Lung (tissue), 12 donors: Measurements from ENCODE around the gene CTBS. TPM values are rescaled to one million over a fixed set of nuclear protein-coding genes. Genes with fewer than 3 reads are reported as not detected.

ENCODE experiments used
- ATAC-seq: fragments of 200-7000 bp; cut with Tn5 transposase; one replicate; pipeline ENCODE4 v1.9.1; 2020; ENCODE audit warnings: moderate number of reproducible peaks; ENCODE audit not compliant: insufficient read depth, low FRiP score
- DNase-seq, 3 donors: peaks; one replicate each; pipeline ENCODE4 v3.0.0-alpha.2; 2013 to 2017
- H3K27ac ChIP-seq, 2 donors: one replicate each; pipeline ENCODE4 v1.5.1; 2013; ENCODE audit warnings: mild to moderate bottlenecking in 2 of 2, moderate library complexity in 2 of 2, control low read depth in 1 of 2, inconsistent platforms in 1 of 2, low read depth in 1 of 2, low read length in 1 of 2
- H3K27me3 ChIP-seq, 3 donors: one replicate each; pipeline ENCODE4 v1.5.1; 2013; ENCODE audit warnings: low read length in 2 of 3; ENCODE audit not compliant: control insufficient read depth in 3 of 3, insufficient read depth in 3 of 3
- H3K36me3 ChIP-seq, 4 donors: one replicate each; pipeline ENCODE4 v1.5.1; 2013; ENCODE audit warnings: low read length in 4 of 4, mild to moderate bottlenecking in 1 of 4, moderate library complexity in 1 of 4; ENCODE audit not compliant: control insufficient read depth in 4 of 4, insufficient read depth in 4 of 4
- H3K4me1 ChIP-seq, 5 donors: one replicate each; pipeline ENCODE4 v1.5.1; 2013; ENCODE audit warnings: low read length in 5 of 5, mild to moderate bottlenecking in 2 of 5, moderate library complexity in 1 of 5; ENCODE audit not compliant: control insufficient read depth in 5 of 5, insufficient read depth in 5 of 5
- H3K4me3 ChIP-seq: one replicate; pipeline ENCODE4 v1.5.1; 2013; ENCODE audit warnings: mild to moderate bottlenecking, control low read depth, moderate library complexity
- H3K9ac ChIP-seq, 2 donors: one replicate each; pipeline ENCODE4 v1.5.1; 2013; ENCODE audit warnings: low read length in 2 of 2, control low read depth in 1 of 2; ENCODE audit not compliant: insufficient read depth in 1 of 2
- H3K9me3 ChIP-seq, 4 donors: one replicate each; pipeline ENCODE4 v1.5.1; 2013; ENCODE audit warnings: low read length in 3 of 4, mild to moderate bottlenecking in 1 of 4, moderate library complexity in 1 of 4; ENCODE audit not compliant: control insufficient read depth in 4 of 4, insufficient read depth in 3 of 4
- WGBS, 2 donors: extraction: QIAGEN DNeasy Blood & Tissue Kit; methylation state at CpG; one replicate each; pipeline ENCODE4 v1.1.7; 2013; 5-methylcytosine and 5-hydroxymethylcytosine counted together
- polyA plus RNA-seq, 2 donors: library from polyadenylated mRNA; stranded (reverse); fragments of 200-250 nt; gene quantifications; one replicate each; pipeline ENCODE4 v1.2.1, GENCODE V29; 2013
- total RNA-seq, 2 donors: library from RNA; depleted of rRNA in 1 of 2; stranded (reverse); fragments of >200 nt in 1 of 2; gene quantifications; one replicate each; pipeline ENCODE4 v1.2.1, GENCODE V29; 2014 to 2021
- TF ChIP-seq, protein P1 (sequence below): IDR thresholded peaks from 2 replicates; pipeline ENCODE4 v1.5.1; 2012; ENCODE audit warnings: mild to moderate bottlenecking; ENCODE audit errors: control extremely low read depth, extremely low read depth
- donor health status: control.
- donor health status: control.
- donor health status: Bipolar disorder and iron deficiency.
- donor health status: healthy.
- donor health status: DM: yes; HTN: yes; CAD: no.

CTBS gene
- total and polyA plus RNA-seq, 4 donors = 7.7 to 22.6 (median 19.9) TPM

DNA sequence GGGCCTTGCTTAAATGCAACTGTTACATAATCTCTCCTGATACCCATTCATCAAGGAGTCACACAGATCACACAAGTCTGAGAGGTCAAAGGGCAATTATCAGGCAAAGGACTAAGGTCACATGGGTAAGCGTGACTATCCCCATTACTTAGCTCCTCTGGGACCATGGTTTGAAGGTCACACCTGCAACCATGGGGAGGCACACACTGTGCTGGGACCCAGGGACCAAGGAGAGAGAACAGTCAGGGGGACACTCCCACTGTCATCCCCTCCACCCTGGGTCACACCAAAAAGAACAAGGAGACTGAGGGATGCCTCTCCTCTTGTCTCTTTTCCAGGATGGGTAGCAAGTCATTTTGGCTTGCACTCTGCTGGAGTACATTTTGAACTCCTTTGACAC lies 30.9 kb upstream of the CTBS start:
- TF ChIP-seq, protein P1, sequence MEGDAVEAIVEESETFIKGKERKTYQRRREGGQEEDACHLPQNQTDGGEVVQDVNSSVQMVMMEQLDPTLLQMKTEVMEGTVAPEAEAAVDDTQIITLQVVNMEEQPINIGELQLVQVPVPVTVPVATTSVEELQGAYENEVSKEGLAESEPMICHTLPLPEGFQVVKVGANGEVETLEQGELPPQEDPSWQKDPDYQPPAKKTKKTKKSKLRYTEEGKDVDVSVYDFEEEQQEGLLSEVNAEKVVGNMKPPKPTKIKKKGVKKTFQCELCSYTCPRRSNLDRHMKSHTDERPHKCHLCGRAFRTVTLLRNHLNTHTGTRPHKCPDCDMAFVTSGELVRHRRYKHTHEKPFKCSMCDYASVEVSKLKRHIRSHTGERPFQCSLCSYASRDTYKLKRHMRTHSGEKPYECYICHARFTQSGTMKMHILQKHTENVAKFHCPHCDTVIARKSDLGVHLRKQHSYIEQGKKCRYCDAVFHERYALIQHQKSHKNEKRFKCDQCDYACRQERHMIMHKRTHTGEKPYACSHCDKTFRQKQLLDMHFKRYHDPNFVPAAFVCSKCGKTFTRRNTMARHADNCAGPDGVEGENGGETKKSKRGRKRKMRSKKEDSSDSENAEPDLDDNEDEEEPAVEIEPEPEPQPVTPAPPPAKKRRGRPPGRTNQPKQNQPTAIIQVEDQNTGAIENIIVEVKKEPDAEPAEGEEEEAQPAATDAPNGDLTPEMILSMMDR = no peak
- Histone ChIP-seq H3K27ac (no peak overlapping the region), H3K4me1 (no peaks in the 10 kb centered on the region), H3K9me3 (peaks cover 0 to 18% (median 8%) of the 10 kb centered on the region in 4 donors), H3K9ac (no peak overlapping the region), H3K4me3 (no peak overlapping the region), H3K27me3 (no peaks in the 10 kb centered on the region), H3K36me3 (no peaks in the 10 kb centered on the region)
- no peak for DNase-seq
- 94 to 95% methylated on average over 1 of the region's 1 CpG for WGBS, 2 donors
- no peak for ATAC-seq

DNA sequence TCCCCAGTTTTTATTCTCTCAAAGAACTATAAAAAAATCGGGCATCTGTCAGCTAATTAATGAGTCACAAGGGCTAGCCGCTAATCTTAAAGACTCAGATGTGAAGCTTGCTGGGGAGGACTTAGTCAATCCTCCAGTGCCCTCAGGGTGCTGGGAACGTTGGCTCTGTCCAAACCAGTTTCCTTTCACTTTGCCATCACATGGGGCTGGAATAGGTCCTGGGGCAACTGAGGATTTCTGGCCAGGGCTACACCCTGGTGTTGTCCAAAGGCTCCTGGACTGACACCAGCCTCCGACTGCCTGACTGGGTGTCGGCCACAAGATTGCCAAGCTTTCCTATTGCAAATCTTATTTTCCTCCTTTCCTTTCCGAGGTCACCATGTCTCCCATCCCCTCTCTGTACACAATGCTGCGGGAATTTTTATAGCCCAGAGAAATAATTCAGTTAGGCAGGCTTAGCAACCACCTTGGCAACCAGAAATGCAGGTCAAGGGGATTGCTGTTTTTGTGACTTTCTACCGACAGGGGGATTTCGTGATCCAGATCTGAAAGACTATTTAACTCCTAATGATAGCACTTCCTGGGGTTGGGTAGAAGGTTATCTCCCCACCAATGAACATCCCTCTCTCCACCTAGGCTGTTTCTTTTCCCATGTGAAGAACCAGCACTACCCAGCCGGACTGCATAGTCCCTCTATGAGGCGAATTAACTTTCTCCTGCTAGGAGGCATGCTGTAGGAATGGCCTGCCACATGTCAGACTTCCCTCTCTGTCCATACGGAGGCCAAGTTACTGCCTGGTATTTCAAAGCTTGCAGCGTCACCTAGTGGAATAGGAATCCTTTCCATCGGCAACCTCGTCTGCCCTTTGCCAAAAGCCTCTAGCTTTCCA lies 29.9 kb upstream of the CTBS start:
- no peak overlapping the region for H3K9ac ChIP-seq

DNA sequence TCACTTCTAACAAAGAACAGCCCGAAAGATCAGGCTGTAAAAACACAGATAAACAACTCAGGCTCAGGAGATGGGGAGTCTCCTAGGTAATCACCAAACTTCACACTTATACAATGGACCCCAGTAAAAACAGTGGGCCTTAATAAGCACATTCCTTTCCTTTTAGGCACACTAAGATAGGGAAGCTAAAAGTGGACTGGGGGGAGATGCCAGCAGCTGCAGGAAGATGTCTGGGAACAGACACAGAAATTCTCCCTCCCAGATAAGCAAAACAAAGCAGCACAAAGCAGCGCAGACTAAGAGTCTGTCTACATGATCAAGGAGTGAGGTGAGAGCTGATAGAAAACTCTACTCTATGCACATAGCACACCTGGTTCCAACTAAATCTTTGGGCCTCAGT lies 29.0 kb upstream of the CTBS start:
- peaks cover 0 to 18% (median 8%) of the 10 kb centered on the region in 4 donors for H3K9me3 ChIP-seq
- no peak overlapping the region for H3K9ac ChIP-seq
- no peak overlapping the region for H3K4me3 ChIP-seq
- no peaks in the 10 kb centered on the region for H3K36me3 ChIP-seq
- H3K4me1 ChIP-seq = peaks cover 0 to 2% (median 0%) of the 10 kb centered on the region in 5 donors
- peak overlapping the region in 1 of 2 donors; percentile 56 for H3K27ac ChIP-seq
- no peaks in the 10 kb centered on the region for H3K27me3 ChIP-seq
- TF ChIP-seq, protein P1 = no peak
- WGBS, 2 donors = 66 to 67% methylated on average over 2 of the region's 2 CpGs
- DNase-seq = no peak
- ATAC-seq = no peak

More for the DNA sequence above, 29.9 kb upstream of the CTBS start:
- no peaks in the 10 kb centered on the region for H3K36me3 ChIP-seq
- peaks cover 0 to 18% (median 8%) of the 10 kb centered on the region in 4 donors for H3K9me3 ChIP-seq
- 75 to 88% methylated on average over 15 of the region's 15 CpGs for WGBS, 2 donors
- ATAC-seq = no peak
- H3K4me3 ChIP-seq = no peak overlapping the region
- H3K27me3 ChIP-seq = no peaks in the 10 kb centered on the region
- TF ChIP-seq, protein P1 = no peak
- no peaks in the 10 kb centered on the region for H3K4me1 ChIP-seq
- H3K27ac ChIP-seq = peak overlapping the region in 1 of 2 donors; percentile 56
- no peak for DNase-seq
